B cell (primary cell): ENCODE data around the gene KRT79.

Experiments
- EZH2 ChIP-seq: IDR thresholded peaks from 2 replicates; pipeline ENCODE4 v1.6.1; 2012; ENCODE audit warnings: borderline replicate concordance, low read depth, mild to moderate bottlenecking, moderate library complexity, low read length; ENCODE audit not compliant: insufficient read depth, poor library complexity, severe bottlenecking
- TF ChIP-seq, protein P1 (sequence below): fragments of 200-600 bp; IDR thresholded peaks from one replicate; pipeline ENCODE4 v1.8.0; 2022; ENCODE audit warnings: antibody characterized with exemption, mild to moderate bottlenecking

DNA sequence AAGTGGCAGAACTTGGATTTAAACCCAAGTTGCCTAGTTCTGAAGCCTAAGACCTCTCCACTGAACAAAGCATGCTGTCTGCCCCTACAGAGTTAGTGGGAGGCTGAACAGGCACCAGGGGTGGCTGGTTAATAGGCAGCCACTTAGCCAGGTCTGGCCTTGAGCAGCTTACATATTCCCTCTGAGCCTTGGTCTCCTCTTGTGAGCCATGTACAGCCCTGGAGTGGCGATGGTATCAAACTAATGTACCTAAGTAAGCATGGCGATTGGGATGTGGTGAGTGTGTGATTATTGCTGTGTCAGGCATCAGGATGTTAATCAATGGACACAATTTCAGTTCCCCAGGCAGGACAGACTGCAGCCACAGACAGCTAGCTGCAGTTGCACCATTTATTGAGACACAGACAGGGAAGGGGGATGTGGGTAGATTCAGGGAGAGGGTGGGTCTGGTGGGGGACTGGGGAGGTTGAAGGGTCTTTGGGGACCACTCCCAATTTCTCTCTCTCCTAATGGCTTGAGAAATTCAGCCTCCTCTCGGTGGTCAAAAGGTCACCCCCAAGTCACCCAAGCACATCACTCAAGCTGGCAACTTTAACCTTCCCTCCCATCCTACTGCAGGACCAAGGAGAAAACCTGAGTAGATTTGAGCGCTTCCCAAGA, 12.9 kb downstream of the KRT79 start:
- TF ChIP-seq, protein P1, sequence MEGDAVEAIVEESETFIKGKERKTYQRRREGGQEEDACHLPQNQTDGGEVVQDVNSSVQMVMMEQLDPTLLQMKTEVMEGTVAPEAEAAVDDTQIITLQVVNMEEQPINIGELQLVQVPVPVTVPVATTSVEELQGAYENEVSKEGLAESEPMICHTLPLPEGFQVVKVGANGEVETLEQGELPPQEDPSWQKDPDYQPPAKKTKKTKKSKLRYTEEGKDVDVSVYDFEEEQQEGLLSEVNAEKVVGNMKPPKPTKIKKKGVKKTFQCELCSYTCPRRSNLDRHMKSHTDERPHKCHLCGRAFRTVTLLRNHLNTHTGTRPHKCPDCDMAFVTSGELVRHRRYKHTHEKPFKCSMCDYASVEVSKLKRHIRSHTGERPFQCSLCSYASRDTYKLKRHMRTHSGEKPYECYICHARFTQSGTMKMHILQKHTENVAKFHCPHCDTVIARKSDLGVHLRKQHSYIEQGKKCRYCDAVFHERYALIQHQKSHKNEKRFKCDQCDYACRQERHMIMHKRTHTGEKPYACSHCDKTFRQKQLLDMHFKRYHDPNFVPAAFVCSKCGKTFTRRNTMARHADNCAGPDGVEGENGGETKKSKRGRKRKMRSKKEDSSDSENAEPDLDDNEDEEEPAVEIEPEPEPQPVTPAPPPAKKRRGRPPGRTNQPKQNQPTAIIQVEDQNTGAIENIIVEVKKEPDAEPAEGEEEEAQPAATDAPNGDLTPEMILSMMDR = no peak
- TF ChIP-seq EZH2 = no peak
